Measurements from ENCODE around the gene GPSM1. TPM values are rescaled to one million over a fixed set of nuclear protein-coding genes. Genes with fewer than 3 reads are reported as not detected.
"Not testable (repeated sequence)": the region's sequence is repeated elsewhere in the genome, so short reads cannot be mapped to it uniquely, and the experiment has no call there.

GPSM1 gene
- total RNA-seq, 1 donor from 2014 or later: 140 TPM

DNA sequence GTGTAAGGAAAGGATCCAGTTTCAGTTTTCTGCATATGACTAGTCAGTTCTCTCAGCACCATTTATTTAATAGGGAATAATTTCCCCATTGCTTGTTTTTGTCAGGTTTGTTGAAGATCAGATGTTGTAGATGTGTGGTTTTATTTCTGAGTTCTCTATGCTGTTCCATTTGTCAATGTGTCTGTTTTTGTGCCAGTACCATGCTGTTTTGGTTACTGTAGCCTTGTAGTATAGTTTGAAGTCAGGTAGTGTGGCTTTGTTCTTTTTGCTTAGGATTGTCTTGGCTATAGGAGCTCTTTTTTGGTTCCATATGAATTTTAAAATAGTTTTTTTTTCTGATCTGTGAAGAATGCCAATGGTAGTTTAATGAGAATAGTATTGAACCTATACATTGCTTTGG is 6.4 kb upstream of the GPSM1 start:
- Mint-ChIP-seq H3K9me3 (ENCODE audit: unreplicated experiment) (peaks cover 12% of the 10 kb centered on the region), H3K36me3 (ENCODE audit: unreplicated experiment) (peaks cover 13% of the 10 kb centered on the region), H3K4me1 (ENCODE audit: low read depth, unreplicated experiment) (peaks cover 18% of the 10 kb centered on the region), H3K27me3 (ENCODE audit: unreplicated experiment) (peaks cover 13% of the 10 kb centered on the region)
- not testable (repeated sequence) for H3K27ac Mint-ChIP-seq (ENCODE audit: unreplicated experiment); H3K4me3 Mint-ChIP-seq (ENCODE audit: unreplicated experiment); DNase-seq

DNA sequence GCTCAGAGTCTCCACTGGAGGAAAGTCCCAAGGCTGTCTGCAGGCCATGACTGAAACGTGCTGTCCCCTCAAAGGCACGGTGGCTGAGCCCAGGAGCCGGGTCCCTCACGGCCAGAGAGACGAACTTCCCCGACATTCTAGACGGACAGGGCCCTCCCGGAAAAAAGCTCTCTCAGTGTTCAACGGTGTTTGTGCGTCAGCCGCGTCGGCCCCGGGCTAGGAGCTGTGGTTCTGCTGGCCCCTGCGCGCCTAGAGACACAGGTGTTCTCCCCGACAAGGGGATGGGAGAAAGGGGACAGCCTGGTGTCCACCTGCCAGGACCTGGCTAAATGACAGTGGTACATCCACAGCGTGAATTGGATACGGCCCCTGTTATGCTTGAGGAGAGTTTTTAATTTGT is 5.8 kb upstream of the GPSM1 start:
- Mint-ChIP-seq H3K4me1 (ENCODE audit: low read depth, unreplicated experiment) (peaks cover 12% of the 10 kb centered on the region), H3K27me3 (ENCODE audit: unreplicated experiment) (peaks cover 10% of the 10 kb centered on the region), H3K36me3 (ENCODE audit: unreplicated experiment) (peaks cover 7% of the 10 kb centered on the region), H3K4me3 (ENCODE audit: unreplicated experiment) (no peak overlapping the region), H3K9me3 (ENCODE audit: unreplicated experiment) (peaks cover 6% of the 10 kb centered on the region), H3K27ac (ENCODE audit: unreplicated experiment) (no peak overlapping the region)
- no peak for DNase-seq
- TF ChIP-seq, protein P1, sequence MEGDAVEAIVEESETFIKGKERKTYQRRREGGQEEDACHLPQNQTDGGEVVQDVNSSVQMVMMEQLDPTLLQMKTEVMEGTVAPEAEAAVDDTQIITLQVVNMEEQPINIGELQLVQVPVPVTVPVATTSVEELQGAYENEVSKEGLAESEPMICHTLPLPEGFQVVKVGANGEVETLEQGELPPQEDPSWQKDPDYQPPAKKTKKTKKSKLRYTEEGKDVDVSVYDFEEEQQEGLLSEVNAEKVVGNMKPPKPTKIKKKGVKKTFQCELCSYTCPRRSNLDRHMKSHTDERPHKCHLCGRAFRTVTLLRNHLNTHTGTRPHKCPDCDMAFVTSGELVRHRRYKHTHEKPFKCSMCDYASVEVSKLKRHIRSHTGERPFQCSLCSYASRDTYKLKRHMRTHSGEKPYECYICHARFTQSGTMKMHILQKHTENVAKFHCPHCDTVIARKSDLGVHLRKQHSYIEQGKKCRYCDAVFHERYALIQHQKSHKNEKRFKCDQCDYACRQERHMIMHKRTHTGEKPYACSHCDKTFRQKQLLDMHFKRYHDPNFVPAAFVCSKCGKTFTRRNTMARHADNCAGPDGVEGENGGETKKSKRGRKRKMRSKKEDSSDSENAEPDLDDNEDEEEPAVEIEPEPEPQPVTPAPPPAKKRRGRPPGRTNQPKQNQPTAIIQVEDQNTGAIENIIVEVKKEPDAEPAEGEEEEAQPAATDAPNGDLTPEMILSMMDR (IDR thresholded peaks at IDR 0.05; ENCODE audit: partially characterized antibody, unreplicated experiment): no peak

DNA sequence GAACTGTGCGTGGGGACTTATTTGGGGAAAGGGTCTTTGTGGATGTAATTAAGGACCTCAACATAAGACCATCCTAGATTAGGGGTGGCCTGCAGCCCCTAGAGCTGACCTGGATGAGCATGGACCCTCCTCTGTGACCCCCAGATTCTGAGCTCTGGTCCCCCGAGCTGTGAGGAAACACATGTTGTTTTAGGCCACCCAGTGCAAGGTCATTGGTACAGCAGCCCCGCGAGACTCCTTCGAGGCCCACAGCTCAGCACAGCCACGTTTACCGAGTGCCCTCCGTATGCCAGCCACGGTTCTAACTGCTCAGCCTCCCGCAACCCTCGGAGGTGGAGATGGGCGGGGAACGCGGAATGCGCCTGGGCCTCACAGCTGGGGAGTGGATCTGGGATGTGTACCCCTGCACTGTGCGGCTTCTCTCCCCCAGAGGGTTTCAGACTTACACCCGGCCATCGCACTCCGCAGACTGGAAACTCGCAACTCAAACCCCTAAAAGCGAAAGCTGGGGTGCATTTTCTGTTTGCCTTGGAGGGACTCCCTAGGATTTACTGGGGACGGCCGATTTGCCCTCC is 4.5 kb upstream of the GPSM1 start:
- DNase-seq: no peak
- Mint-ChIP-seq H3K27me3 (ENCODE audit: unreplicated experiment) (peaks cover 8% of the 10 kb centered on the region), H3K27ac (ENCODE audit: unreplicated experiment) (no peak overlapping the region), H3K4me3 (ENCODE audit: unreplicated experiment) (no peak overlapping the region), H3K9me3 (ENCODE audit: unreplicated experiment) (peaks cover 5% of the 10 kb centered on the region), H3K36me3 (ENCODE audit: unreplicated experiment) (peaks cover 5% of the 10 kb centered on the region), H3K4me1 (ENCODE audit: low read depth, unreplicated experiment) (peaks cover 5% of the 10 kb centered on the region)
- TF ChIP-seq, protein P1 (IDR thresholded peaks at IDR 0.05; ENCODE audit: partially characterized antibody, unreplicated experiment): no peak

DNA sequence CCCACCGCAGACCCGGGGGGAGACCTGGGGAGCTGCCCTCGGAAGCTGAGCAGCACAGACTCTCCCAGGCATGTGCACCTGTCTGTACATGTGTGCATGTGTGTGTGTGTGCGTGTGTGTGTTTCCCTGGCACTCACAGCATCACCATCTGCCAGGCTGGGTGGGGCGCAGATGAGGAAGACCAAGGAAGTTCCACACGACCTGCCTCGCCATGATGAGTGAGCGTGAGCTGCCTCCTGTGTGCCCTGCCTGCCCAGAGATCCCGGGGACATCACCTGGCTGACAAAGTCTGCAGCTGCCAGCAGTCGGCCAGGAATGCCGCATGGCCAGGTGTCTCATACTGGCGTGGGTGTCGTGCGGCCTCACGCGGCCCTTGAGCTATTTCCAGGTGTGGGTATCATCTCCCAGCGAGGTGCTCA is 4.0 kb upstream of the GPSM1 start:
- TF ChIP-seq, protein P1 (IDR thresholded peaks at IDR 0.05; ENCODE audit: partially characterized antibody, unreplicated experiment): no peak
- Mint-ChIP-seq H3K36me3 (ENCODE audit: unreplicated experiment) (peaks cover 5% of the 10 kb centered on the region), H3K27ac (ENCODE audit: unreplicated experiment) (no peak overlapping the region), H3K27me3 (ENCODE audit: unreplicated experiment) (peaks cover 8% of the 10 kb centered on the region), H3K4me1 (ENCODE audit: low read depth, unreplicated experiment) (peaks cover 5% of the 10 kb centered on the region), H3K4me3 (ENCODE audit: unreplicated experiment) (no peak overlapping the region), H3K9me3 (ENCODE audit: unreplicated experiment) (peaks cover 5% of the 10 kb centered on the region)
- DNase-seq: no peak

DNA sequence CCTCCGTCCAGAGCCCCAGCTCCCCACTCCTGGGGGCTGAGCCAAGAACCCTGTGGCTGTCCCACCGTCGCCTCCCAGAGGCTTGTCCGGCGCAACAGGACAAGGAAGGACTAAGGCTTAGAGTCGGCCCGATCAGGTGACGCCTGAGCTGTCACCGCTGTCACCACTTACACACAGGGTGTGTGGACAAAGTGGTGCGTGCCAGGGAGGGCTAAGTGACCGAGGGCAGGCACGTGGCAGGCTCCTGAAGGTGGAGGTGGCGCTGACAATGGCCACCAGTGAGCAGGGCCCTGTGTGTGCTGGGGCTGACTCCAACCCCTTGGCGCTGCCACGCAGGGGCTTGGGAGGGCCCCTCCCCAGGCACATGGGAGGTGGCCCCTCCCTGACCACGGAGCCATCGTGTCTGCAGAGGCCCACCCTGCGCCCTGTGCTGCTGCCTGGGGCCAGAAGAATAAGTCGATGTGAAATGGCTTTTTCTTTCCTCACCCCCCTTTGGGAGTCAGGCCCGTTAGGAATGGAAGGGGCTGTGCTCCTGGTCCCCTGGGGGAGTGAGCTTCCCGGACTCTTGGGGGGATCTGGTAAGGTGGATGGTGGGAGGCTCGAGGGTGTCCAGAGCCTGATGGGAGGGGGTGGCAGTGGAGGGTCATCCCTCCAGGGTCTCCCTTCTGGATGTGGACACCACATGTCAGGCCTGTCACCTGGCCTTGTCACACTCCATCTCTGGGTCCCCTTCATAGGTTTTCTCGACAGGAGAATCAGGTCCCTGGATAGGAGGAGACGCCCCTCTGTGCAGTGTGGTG is 2.6 kb upstream of the GPSM1 start:
- Mint-ChIP-seq H3K4me3 (ENCODE audit: unreplicated experiment) (no peak overlapping the region), H3K27me3 (ENCODE audit: unreplicated experiment) (peaks cover 10% of the 10 kb centered on the region), H3K9me3 (ENCODE audit: unreplicated experiment) (peaks cover 6% of the 10 kb centered on the region), H3K27ac (ENCODE audit: unreplicated experiment) (no peak overlapping the region), H3K4me1 (ENCODE audit: low read depth, unreplicated experiment) (peaks cover 7% of the 10 kb centered on the region), H3K36me3 (ENCODE audit: unreplicated experiment) (peaks cover 5% of the 10 kb centered on the region)
- DNase-seq: no peak
- TF ChIP-seq, protein P1 (IDR thresholded peaks at IDR 0.05; ENCODE audit: partially characterized antibody, unreplicated experiment): no peak
